ENCODE results near the gene PTGFRN. TPM values are rescaled to one million over a fixed set of nuclear protein-coding genes. Genes with fewer than 3 reads are reported as not detected.

PTGFRN gene
- total and polyA plus RNA-seq, 2 of the 8 experiments (the other 6 are each of a cell fraction or from before 2014, with no cell fraction given): 13.0 to 32.6 TPM

GRCh38 chr1:116900471-116901365 lies 9.0 kb upstream of the PTGFRN start (continued):
- no peak for TF ChIP-seq HDAC2 (IDR thresholded peaks at IDR 0.05; ENCODE audit: borderline replicate concordance in 1 of 2, low read depth in 2 of 2, low read length in 2 of 2)
- TF ChIP-seq EZH2 (IDR thresholded peaks at IDR 0.05; ENCODE audit: low read depth, low read length, severe bottlenecking): no peak
- no peak for TF ChIP-seq GTF2F1 (IDR thresholded peaks at IDR 0.05; ENCODE audit: borderline replicate concordance, low read depth, low read length)
- no peak for TF ChIP-seq CHD2 (IDR thresholded peaks at IDR 0.05; ENCODE audit: low read length)
- no peak for TF ChIP-seq JUN (IDR thresholded peaks at IDR 0.05; ENCODE audit: low read depth, low read length)
- TF ChIP-seq TEAD4 (IDR thresholded peaks at IDR 0.05; ENCODE audit: low read depth, low read length): no peak
- TF ChIP-seq SRF (IDR thresholded peaks at IDR 0.05; ENCODE audit: low read depth, low read length): no peak
- TF ChIP-seq KDM1A (IDR thresholded peaks at IDR 0.05; ENCODE audit: borderline replicate concordance, low read length): no peak
- TF ChIP-seq JUND (IDR thresholded peaks at IDR 0.05; ENCODE audit: low read length): no peak
- no peak for TF ChIP-seq EP300 (IDR thresholded peaks at IDR 0.05; ENCODE audit: borderline replicate concordance in 1 of 2, low read depth in 2 of 2, low read length in 2 of 2)
- TF ChIP-seq RXRA (IDR thresholded peaks at IDR 0.05; ENCODE audit: insufficient read depth, low read depth, low read length): no peak

All from H1 (cell line).